GM23338 (cell line): Measurements from ENCODE around the gene C1orf52.

Experiments
- CREB1 ChIP-seq: fragments of 250-450 bp; sonication (Bioruptor Pico); IDR thresholded peaks from 2 replicates; pipeline ENCODE4 v1.5.0; 2020; ENCODE audit warnings: low read depth, mild to moderate bottlenecking, moderate library complexity
- CTCF ChIP-seq, 2 experiments: fragments of 200-600 bp in 1 of 2; sonication (generic) in 1 of 2; conservative IDR thresholded peaks; 2 replicates each; pipeline versions ENCODE4 v1.5.1 to v1.6.1; 2016 to 2017; ENCODE audit warnings: antibody characterized with exemption in 2 of 2, low read depth in 2 of 2, mild to moderate bottlenecking in 2 of 2, moderate library complexity in 1 of 2
- EZH2 ChIP-seq: fragments of 200-600 bp; sonication (generic); IDR thresholded peaks from one replicate; pipeline ENCODE4 v1.8.0; 2017; ENCODE audit warnings: antibody characterized with exemption, mild to moderate bottlenecking, low read depth; ENCODE audit not compliant: unreplicated experiment
- EZH2phosphoT487 ChIP-seq: fragments of 200-600 bp; sonication (generic); IDR thresholded peaks from one replicate; pipeline ENCODE4 v1.8.1; 2018; ENCODE audit warnings: antibody characterized with exemption; ENCODE audit not compliant: unreplicated experiment
- JUNB ChIP-seq: IDR thresholded peaks from one replicate; pipeline ENCODE4 v1.6.1; 2016; ENCODE audit warnings: antibody characterized with exemption; ENCODE audit not compliant: unreplicated experiment
- NANOG ChIP-seq: IDR thresholded peaks from 2 replicates; pipeline ENCODE4 v1.6.1; 2016; ENCODE audit warnings: antibody characterized with exemption, borderline replicate concordance
- POLR2AphosphoS5 ChIP-seq: IDR thresholded peaks from 2 replicates; pipeline ENCODE4 v1.6.1; 2016; ENCODE audit warnings: antibody characterized with exemption, low read depth
- STAT1 ChIP-seq: IDR thresholded peaks from one replicate; pipeline ENCODE4 v1.6.1; 2016; ENCODE audit warnings: antibody characterized with exemption; ENCODE audit not compliant: unreplicated experiment
- ZNF114 ChIP-seq: fragments of 250-450 bp; sonication (Bioruptor Pico); IDR thresholded peaks from 2 replicates; pipeline ENCODE4 v1.5.0; 2020; ENCODE audit warnings: mild to moderate bottlenecking, moderate library complexity
- TF ChIP-seq, protein P1 (sequence below): IDR thresholded peaks from one replicate; pipeline ENCODE4 v1.6.1; 2018; ENCODE audit warnings: antibody characterized with exemption; ENCODE audit not compliant: unreplicated experiment
- TF ChIP-seq, protein P2 (sequence below): fragments of 250-450 bp; sonication (Bioruptor Pico); IDR thresholded peaks from 2 replicates; pipeline ENCODE4 v1.5.0; 2020; ENCODE audit warnings: mild to moderate bottlenecking, moderate library complexity

GRCh38 chr1:85202092-85202863 is 57.2 kb downstream of the C1orf52 start:
- TF ChIP-seq POLR2AphosphoS5, result no peak
- no peak for TF ChIP-seq CTCF (conservative IDR thresholded peaks at IDR 0.05; ENCODE audit: low read depth in 2 of 2)
- TF ChIP-seq EZH2, result no peak
- TF ChIP-seq NANOG, result no peak
- TF ChIP-seq JUNB, result no peak
- TF ChIP-seq STAT1, result no peak
- no peak for TF ChIP-seq EZH2phosphoT487
- TF ChIP-seq, protein P1, sequence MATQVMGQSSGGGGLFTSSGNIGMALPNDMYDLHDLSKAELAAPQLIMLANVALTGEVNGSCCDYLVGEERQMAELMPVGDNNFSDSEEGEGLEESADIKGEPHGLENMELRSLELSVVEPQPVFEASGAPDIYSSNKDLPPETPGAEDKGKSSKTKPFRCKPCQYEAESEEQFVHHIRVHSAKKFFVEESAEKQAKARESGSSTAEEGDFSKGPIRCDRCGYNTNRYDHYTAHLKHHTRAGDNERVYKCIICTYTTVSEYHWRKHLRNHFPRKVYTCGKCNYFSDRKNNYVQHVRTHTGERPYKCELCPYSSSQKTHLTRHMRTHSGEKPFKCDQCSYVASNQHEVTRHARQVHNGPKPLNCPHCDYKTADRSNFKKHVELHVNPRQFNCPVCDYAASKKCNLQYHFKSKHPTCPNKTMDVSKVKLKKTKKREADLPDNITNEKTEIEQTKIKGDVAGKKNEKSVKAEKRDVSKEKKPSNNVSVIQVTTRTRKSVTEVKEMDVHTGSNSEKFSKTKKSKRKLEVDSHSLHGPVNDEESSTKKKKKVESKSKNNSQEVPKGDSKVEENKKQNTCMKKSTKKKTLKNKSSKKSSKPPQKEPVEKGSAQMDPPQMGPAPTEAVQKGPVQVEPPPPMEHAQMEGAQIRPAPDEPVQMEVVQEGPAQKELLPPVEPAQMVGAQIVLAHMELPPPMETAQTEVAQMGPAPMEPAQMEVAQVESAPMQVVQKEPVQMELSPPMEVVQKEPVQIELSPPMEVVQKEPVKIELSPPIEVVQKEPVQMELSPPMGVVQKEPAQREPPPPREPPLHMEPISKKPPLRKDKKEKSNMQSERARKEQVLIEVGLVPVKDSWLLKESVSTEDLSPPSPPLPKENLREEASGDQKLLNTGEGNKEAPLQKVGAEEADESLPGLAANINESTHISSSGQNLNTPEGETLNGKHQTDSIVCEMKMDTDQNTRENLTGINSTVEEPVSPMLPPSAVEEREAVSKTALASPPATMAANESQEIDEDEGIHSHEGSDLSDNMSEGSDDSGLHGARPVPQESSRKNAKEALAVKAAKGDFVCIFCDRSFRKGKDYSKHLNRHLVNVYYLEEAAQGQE, result no peak
- TF ChIP-seq CREB1 (CRISPR knock-in tag), result no peak
- no peak for TF ChIP-seq ZNF114 (CRISPR knock-in tag)
- TF ChIP-seq, protein P2, sequence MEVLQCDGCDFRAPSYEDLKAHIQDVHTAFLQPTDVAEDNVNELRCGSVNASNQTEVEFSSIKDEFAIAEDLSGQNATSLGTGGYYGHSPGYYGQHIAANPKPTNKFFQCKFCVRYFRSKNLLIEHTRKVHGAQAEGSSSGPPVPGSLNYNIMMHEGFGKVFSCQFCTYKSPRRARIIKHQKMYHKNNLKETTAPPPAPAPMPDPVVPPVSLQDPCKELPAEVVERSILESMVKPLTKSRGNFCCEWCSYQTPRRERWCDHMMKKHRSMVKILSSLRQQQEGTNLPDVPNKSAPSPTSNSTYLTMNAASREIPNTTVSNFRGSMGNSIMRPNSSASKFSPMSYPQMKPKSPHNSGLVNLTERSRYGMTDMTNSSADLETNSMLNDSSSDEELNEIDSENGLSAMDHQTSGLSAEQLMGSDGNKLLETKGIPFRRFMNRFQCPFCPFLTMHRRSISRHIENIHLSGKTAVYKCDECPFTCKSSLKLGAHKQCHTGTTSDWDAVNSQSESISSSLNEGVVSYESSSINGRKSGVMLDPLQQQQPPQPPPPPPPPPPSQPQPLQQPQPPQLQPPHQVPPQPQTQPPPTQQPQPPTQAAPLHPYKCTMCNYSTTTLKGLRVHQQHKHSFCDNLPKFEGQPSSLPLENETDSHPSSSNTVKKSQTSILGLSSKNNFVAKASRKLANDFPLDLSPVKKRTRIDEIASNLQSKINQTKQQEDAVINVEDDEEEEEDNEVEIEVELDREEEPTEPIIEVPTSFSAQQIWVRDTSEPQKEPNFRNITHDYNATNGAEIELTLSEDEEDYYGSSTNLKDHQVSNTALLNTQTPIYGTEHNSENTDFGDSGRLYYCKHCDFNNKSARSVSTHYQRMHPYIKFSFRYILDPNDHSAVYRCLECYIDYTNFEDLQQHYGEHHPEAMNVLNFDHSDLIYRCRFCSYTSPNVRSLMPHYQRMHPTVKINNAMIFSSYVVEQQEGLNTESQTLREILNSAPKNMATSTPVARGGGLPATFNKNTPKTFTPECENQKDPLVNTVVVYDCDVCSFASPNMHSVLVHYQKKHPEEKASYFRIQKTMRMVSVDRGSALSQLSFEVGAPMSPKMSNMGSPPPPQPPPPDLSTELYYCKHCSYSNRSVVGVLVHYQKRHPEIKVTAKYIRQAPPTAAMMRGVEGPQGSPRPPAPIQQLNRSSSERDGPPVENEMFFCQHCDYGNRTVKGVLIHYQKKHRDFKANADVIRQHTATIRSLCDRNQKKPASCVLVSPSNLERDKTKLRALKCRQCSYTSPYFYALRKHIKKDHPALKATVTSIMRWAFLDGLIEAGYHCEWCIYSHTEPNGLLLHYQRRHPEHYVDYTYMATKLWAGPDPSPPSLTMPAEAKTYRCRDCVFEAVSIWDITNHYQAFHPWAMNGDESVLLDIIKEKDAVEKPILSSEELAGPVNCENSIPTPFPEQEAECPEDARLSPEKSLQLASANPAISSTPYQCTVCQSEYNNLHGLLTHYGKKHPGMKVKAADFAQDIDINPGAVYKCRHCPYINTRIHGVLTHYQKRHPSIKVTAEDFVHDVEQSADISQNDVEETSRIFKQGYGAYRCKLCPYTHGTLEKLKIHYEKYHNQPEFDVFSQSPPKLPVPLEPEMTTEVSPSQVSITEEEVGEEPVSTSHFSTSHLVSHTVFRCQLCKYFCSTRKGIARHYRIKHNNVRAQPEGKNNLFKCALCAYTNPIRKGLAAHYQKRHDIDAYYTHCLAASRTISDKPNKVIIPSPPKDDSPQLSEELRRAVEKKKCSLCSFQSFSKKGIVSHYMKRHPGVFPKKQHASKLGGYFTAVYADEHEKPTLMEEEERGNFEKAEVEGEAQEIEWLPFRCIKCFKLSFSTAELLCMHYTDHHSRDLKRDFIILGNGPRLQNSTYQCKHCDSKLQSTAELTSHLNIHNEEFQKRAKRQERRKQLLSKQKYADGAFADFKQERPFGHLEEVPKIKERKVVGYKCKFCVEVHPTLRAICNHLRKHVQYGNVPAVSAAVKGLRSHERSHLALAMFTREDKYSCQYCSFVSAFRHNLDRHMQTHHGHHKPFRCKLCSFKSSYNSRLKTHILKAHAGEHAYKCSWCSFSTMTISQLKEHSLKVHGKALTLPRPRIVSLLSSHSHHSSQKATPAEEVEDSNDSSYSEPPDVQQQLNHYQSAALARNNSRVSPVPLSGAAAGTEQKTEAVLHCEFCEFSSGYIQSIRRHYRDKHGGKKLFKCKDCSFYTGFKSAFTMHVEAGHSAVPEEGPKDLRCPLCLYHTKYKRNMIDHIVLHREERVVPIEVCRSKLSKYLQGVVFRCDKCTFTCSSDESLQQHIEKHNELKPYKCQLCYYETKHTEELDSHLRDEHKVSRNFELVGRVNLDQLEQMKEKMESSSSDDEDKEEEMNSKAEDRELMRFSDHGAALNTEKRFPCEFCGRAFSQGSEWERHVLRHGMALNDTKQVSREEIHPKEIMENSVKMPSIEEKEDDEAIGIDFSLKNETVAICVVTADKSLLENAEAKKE (CRISPR knock-in tag), result no peak
